ENCODE results near the gene PIK3R2. TPM values are rescaled to one million over a fixed set of nuclear protein-coding genes. Genes with fewer than 3 reads are reported as not detected.

Gene PIK3R2
- total and polyA plus RNA-seq, 2 of the 8 experiments (the other 6 are each of a cell fraction or from before 2014, with no cell fraction given), result 21.7 to 57.1 TPM

DNA sequence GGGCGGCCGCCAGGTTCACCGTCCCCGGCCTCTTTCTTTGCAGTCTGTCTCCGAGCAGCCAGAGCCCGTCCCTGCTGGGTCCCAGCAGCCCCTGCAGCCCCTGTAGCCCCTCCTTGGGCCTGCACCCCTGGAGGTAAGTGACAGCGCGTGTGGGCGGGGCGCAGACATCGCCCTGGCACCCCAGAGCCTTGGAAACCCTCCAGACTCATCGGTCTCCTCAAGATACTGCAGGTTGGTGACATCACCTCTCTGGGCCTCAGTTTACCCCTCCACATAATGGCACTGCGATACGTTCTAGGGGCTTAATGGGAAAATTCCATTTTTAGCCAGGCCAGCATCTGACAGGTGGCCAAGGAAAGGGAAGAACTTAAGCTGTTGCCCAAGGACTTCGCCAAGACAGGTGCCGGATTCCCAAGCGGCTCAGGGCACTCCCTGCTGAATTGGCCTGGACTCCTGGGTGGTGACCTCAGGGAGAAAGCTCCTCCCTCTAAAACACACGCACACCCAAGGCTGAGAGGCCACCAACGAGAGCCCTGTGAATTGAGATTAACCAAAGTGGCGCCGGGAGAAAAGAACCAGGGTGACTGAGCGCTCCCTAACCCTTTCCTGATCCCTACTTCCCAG is 42.2 kb upstream of the PIK3R2 start:
- Histone ChIP-seq H3K56ac (replicated peaks; ENCODE audit: insufficient read length, low read depth, low read length) (no peak overlapping the region), H3K27ac (ENCODE audit: low read depth, low read length) (no peak overlapping the region), H2BK15ac (ENCODE audit: low read length) (no peak overlapping the region), H4K8ac (ENCODE audit: extremely low read depth, insufficient read depth, low read length) (peak overlapping the region; percentile 78; the same call in 1 of the 2 replicates), H4K20me1 (replicated peaks in 1 of 2; ENCODE audit: control insufficient read depth in 1 of 2, insufficient read depth in 2 of 2, low read length in 2 of 2) (peaks cover 0 to 2% of the 10 kb centered on the region in 2 experiments), H2BK5ac (ENCODE audit: low read depth, low read length) (no peak overlapping the region), H2BK120ac (replicated peaks; ENCODE audit: low read depth, low read length) (no peak overlapping the region), H3K4me1 (replicated peaks in 1 of 4; ENCODE audit: control insufficient read depth in 3 of 4, insufficient read depth in 4 of 4, low read length in 3 of 4) (peaks cover 0 to 8% (median 4%) of the 10 kb centered on the region in 4 experiments; a peak in 3 of 7 replicates), H3K18ac (ENCODE audit: extremely low read depth, low read length) (no peak overlapping the region), H2AFZ (ENCODE audit: low read length) (no peak overlapping the region), H3K9ac (replicated peaks in 1 of 4; ENCODE audit: extremely low read depth in 1 of 4, low read depth in 3 of 4, low read length in 3 of 4) (peak overlapping the region in 2 of 4 experiments; percentile 34 to 35; a peak in 3 of 7 replicates), H2BK12ac (ENCODE audit: low read depth, low read length) (no peak overlapping the region), H3K23me2 (ENCODE audit: low read depth, low read length) (peaks cover 12% of the 10 kb centered on the region), H3K9me3 (ENCODE audit: insufficient read depth in 2 of 2, low read depth in 1 of 2, low read length in 1 of 2) (no peaks in the 10 kb centered on the region), H3K4me3 (ENCODE audit: extremely low read depth in 1 of 4, insufficient read depth in 2 of 4, low read depth in 3 of 4, low read length in 4 of 4) (peak overlapping the region; percentile 55 to 71 (median 62)), H3K36me3 (ENCODE audit: control insufficient read depth in 2 of 4, insufficient read depth in 4 of 4, low read length in 3 of 4) (no peaks in the 10 kb centered on the region), H2AK5ac (ENCODE audit: low read depth, low read length) (no peak overlapping the region), H3K79me2 (ENCODE audit: control insufficient read depth in 1 of 2, insufficient read depth in 2 of 2, low read length in 2 of 2) (no peaks in the 10 kb centered on the region), H3K79me1 (ENCODE audit: low read depth, low read length) (no peaks in the 10 kb centered on the region), H3K27me3 (replicated peaks in 1 of 4; ENCODE audit: control insufficient read depth in 3 of 4, extremely low read depth in 1 of 4, insufficient read depth in 3 of 4, low read length in 3 of 4) (peaks cover 0 to 12% (median 9%) of the 10 kb centered on the region in 4 experiments; a peak in 5 of 7 replicates), H2BK20ac (ENCODE audit: low read length) (no peak overlapping the region), H4K91ac (replicated peaks; ENCODE audit: insufficient read length, low read length) (no peak overlapping the region), H3K4ac (replicated peaks; ENCODE audit: insufficient read length, low read depth, low read length) (no peak overlapping the region), H3K23ac (ENCODE audit: insufficient read length) (no peak overlapping the region), H3K4me2 (ENCODE audit: insufficient read depth in 1 of 2, low read depth in 2 of 2, low read length in 2 of 2) (peak overlapping the region; percentile 68 to 87), H4K5ac (ENCODE audit: insufficient read length, low read depth, low read length) (no peak overlapping the region), H3K14ac (ENCODE audit: insufficient read length) (no peak overlapping the region)
- CTCF ChIA-PET (ENCODE audit: partially characterized antibody), result interaction anchor here (0.7 to 5.1 kb wide), 18 partner anchors 9 to 420 kb away, joined by 3 to 29 read pairs (median 4); partner anchors contain the start of gene PIK3R2
- 38% methylated on average over 21 of the region's 22 CpGs; no CpG with 5 or more reads in 1 of the 2 experiments for WGBS, 2 experiments (ENCODE audit: extremely low coverage in 1 of 2, insufficient coverage in 1 of 2, insufficient read length in 1 of 2, insufficient replicate concordance in 2 of 2, low coverage in 1 of 2, low lambda C conversion rate in 2 of 2, missing lambda C conversion rate in 1 of 2)
- POLR2A ChIA-PET (ENCODE audit: partially characterized antibody), result interaction anchor here (0.8 to 4.3 kb wide), 11 partner anchors 9 to 341 kb away, joined by 3 to 15 read pairs (median 3); partner anchors contain the start of genes JUND, MAST3, PIK3R2 and RAB3A
- no peak for DNase-seq (ENCODE audit: low read depth in 1 of 2, low spot score in 2 of 2)
- FAIRE-seq, result no peak
- TF ChIP-seq CTBP2 (IDR thresholded peaks at IDR 0.05; ENCODE audit: borderline replicate concordance, insufficient read depth, insufficient read length, low read length) (no peak), CHD2 (IDR thresholded peaks at IDR 0.05; ENCODE audit: low read length) (no peak), KDM5A (IDR thresholded peaks at IDR 0.05; ENCODE audit: low read length) (no peak), KDM1A (IDR thresholded peaks at IDR 0.05; ENCODE audit: borderline replicate concordance, low read length) (no peak), EGR1 (IDR thresholded peaks at IDR 0.05; ENCODE audit: borderline replicate concordance, low read depth, low read length) (no peak), POLR2A (IDR thresholded peaks at IDR 0.05; ENCODE audit: control extremely low read depth in 1 of 2, low read depth in 2 of 2, low read length in 2 of 2) (no peak), SIRT6 (IDR thresholded peaks at IDR 0.05; ENCODE audit: low read length) (no peak), CBX8 (IDR thresholded peaks at IDR 0.05; ENCODE audit: borderline replicate concordance, low read depth, low read length) (no peak)
- TF ChIP-seq, protein P1, sequence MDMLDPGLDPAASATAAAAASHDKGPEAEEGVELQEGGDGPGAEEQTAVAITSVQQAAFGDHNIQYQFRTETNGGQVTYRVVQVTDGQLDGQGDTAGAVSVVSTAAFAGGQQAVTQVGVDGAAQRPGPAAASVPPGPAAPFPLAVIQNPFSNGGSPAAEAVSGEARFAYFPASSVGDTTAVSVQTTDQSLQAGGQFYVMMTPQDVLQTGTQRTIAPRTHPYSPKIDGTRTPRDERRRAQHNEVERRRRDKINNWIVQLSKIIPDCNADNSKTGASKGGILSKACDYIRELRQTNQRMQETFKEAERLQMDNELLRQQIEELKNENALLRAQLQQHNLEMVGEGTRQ (IDR thresholded peaks at IDR 0.05; ENCODE audit: low read length), result no peak
- TF ChIP-seq, protein P2, sequence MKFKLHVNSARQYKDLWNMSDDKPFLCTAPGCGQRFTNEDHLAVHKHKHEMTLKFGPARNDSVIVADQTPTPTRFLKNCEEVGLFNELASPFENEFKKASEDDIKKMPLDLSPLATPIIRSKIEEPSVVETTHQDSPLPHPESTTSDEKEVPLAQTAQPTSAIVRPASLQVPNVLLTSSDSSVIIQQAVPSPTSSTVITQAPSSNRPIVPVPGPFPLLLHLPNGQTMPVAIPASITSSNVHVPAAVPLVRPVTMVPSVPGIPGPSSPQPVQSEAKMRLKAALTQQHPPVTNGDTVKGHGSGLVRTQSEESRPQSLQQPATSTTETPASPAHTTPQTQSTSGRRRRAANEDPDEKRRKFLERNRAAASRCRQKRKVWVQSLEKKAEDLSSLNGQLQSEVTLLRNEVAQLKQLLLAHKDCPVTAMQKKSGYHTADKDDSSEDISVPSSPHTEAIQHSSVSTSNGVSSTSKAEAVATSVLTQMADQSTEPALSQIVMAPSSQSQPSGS (IDR thresholded peaks at IDR 0.05; ENCODE audit: low read length), result no peak
